GM21515 (cell line): ENCODE measurements around the gene GNPTAB.

Experiments used
- ATAC-seq: cut with Tn5 transposase; IDR thresholded peaks from one replicate; pipeline ENCODE4 v1.9.1; 2021; ENCODE audit not compliant: unreplicated experiment

The GNPTAB gene

GRCh38 chr12:101775816-101776215 is 54.9 kb downstream of the GNPTAB start:
- ATAC-seq = no peak

- peak; percentile 86 for ATAC-seq
Measured at GRCh38 chr12:101773650-101774162, 57.1 kb downstream of the GNPTAB start.

- no peak for ATAC-seq
Measured at GRCh38 chr12:101772012-101772775, 58.6 kb downstream of the GNPTAB start.

- ATAC-seq = no peak
Measured at GRCh38 chr12:101769865-101770264, 60.9 kb downstream of the GNPTAB start.

- no peak for ATAC-seq
Measured at GRCh38 chr12:101768781-101769180, 62.0 kb downstream of the GNPTAB start.

GRCh38 chr12:101767537-101767936 is 63.2 kb downstream of the GNPTAB start:
- no peak for ATAC-seq

- ATAC-seq = no peak
Measured at GRCh38 chr12:101764051-101764792, 66.5 kb downstream of the GNPTAB start.

- no peak for ATAC-seq
Measured at GRCh38 chr12:101763246-101763931, 67.4 kb downstream of the GNPTAB start.

- no peak for ATAC-seq
Measured at GRCh38 chr12:101761781-101762180, 69.0 kb downstream of the GNPTAB start.

GRCh38 chr12:101761350-101761749 is 69.4 kb downstream of the GNPTAB start:
- ATAC-seq = no peak

- no peak for ATAC-seq
Measured at GRCh38 chr12:101759396-101760047, 71.2 kb downstream of the GNPTAB start.

- ATAC-seq = no peak
Measured at GRCh38 chr12:101750152-101750551, 80.6 kb downstream of the GNPTAB start.

GRCh38 chr12:101749657-101750056 is 81.1 kb downstream of the GNPTAB start:
- ATAC-seq = no peak

- no peak for ATAC-seq
Measured at GRCh38 chr12:101748907-101749306, 81.9 kb downstream of the GNPTAB start.

GRCh38 chr12:101747697-101748096 is 83.1 kb downstream of the GNPTAB start:
- ATAC-seq = no peak

GRCh38 chr12:101746661-101747060 is 84.1 kb downstream of the GNPTAB start:
- ATAC-seq = no peak

GRCh38 chr12:101746196-101746595 is 84.6 kb downstream of the GNPTAB start:
- no peak for ATAC-seq

GRCh38 chr12:101745481-101745880 is 85.3 kb downstream of the GNPTAB start:
- no peak for ATAC-seq

- peak; percentile 97 for ATAC-seq
Measured at GRCh38 chr12:101743724-101744472, 86.9 kb downstream of the GNPTAB start.

- ATAC-seq = no peak
Measured at GRCh38 chr12:101743242-101743641, 87.5 kb downstream of the GNPTAB start.
